Tibial nerve (tissue), 4 donors: ENCODE measurements around the gene KCNK3.

ENCODE experiments used
- CTCF ChIP-seq, 5 experiments: fragments of 200-600 bp in 3 of 5; fragments of 450-650 bp in 2 of 5; sonication (generic) in 3 of 5; IDR thresholded peaks; one replicate each; pipeline ENCODE4 v1.5.1; 2016 to 2019; ENCODE audit warnings: antibody characterized with exemption in 5 of 5, mild to moderate bottlenecking in 3 of 5, moderate library complexity in 2 of 5
- EP300 ChIP-seq, 2 donors: sonication (generic); formaldehyde crosslinking; IDR thresholded peaks; one replicate each; pipeline ENCODE4 v1.6.1; 2017; ENCODE audit warnings: antibody characterized with exemption in 2 of 2, mild to moderate bottlenecking in 1 of 2
- POLR2A ChIP-seq, 2 donors: fragments of 450-650 bp; IDR thresholded peaks; one replicate each; pipeline ENCODE4 v1.6.1; 2017; ENCODE audit warnings: antibody characterized with exemption in 2 of 2, mild to moderate bottlenecking in 2 of 2, moderate library complexity in 2 of 2

DNA sequence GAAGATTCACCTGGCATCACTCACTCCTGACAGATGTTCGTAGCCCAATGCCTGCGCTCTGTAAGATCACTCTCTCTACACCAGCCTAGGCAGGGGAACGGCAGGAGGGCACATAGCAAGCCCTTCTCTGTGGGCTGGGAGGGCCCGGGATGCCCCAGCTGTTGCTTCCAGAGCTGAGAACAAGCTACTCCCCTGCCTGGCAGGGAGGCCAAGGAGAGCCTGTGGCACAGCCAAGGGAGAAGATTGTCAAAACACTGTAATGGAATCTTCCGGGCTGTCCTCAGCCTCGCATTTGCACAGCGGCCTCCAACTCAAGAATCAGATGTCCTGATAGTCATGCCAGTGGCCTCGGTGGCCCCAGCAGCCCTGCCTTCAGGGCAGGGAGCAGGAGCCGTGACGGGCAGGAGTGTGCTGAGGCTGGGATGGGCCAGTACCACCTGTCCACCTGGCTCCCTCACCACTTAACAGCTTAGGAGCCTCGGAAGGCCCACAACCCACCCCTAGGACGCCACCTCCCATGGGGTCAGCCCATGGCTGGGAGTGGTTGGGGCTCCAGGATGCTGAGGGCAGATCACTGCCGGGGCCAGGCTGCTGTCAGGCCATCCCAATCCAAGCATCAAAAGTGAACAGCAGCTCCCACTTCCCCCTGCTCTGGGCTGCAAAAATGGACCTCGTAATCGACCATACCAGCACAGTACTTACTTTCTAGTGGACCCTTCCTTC, 49.7 kb downstream of the KCNK3 start:
- TF ChIP-seq CTCF (IDR thresholded peaks at IDR 0.05) (no peak), POLR2A (IDR thresholded peaks at IDR 0.05) (no peak), EP300 (IDR thresholded peaks at IDR 0.05) (no peak)
